NOMO-1 treated with dmso at 0.1 percent for 144 hours (cell line): Measurements from ENCODE around the gene IDH3A.

ENCODE experiments used
- DNase-seq: peaks from one replicate; lab custom pipeline; 2025; ENCODE audit not compliant: unreplicated experiment; lab: John Stamatoyannopoulos, UW

Gene IDH3A

GRCh38 chr15:78164010-78164409, 14.8 kb downstream of the IDH3A start:
- DNase-seq = no peak

GRCh38 chr15:78167227-78167888, 18.2 kb downstream of the IDH3A start:
- no peak for DNase-seq

GRCh38 chr15:78168608-78169007, 19.4 kb downstream of the IDH3A start:
- DNase-seq = no peak

GRCh38 chr15:78170848-78171773, 21.9 kb downstream of the IDH3A start:
- peak; percentile 76 for DNase-seq

- no peak for DNase-seq
Observed at GRCh38 chr15:78171864-78172472, 22.8 kb downstream of the IDH3A start.

GRCh38 chr15:78174401-78174800, 25.2 kb downstream of the IDH3A start:
- no peak for DNase-seq

- DNase-seq = no peak
Observed at GRCh38 chr15:78175330-78175729, 26.2 kb downstream of the IDH3A start.

GRCh38 chr15:78177447-78177873, 28.3 kb downstream of the IDH3A start:
- DNase-seq = no peak

- no peak for DNase-seq
Observed at GRCh38 chr15:78178064-78178463, 28.9 kb downstream of the IDH3A start.

GRCh38 chr15:78179286-78179840, 30.2 kb downstream of the IDH3A start:
- no peak for DNase-seq

GRCh38 chr15:78179906-78180305, 30.7 kb downstream of the IDH3A start:
- DNase-seq = no peak

- no peak for DNase-seq
Observed at GRCh38 chr15:78182336-78182700, 33.2 kb downstream of the IDH3A start.

GRCh38 chr15:78182821-78183220, 33.7 kb downstream of the IDH3A start:
- DNase-seq = no peak

- no peak for DNase-seq
Observed at GRCh38 chr15:78192826-78193594, 43.8 kb downstream of the IDH3A start.

- no peak for DNase-seq
Observed at GRCh38 chr15:78193731-78194567, 44.8 kb downstream of the IDH3A start.

- DNase-seq = no peak
Observed at GRCh38 chr15:78194568-78194925, 45.4 kb downstream of the IDH3A start.

GRCh38 chr15:78195735-78196201, 46.6 kb downstream of the IDH3A start:
- peak; percentile 14 for DNase-seq

- DNase-seq = no peak
Observed at GRCh38 chr15:78197632-78198031, 48.5 kb downstream of the IDH3A start.

- no peak for DNase-seq
Observed at GRCh38 chr15:78200276-78200930, 51.2 kb downstream of the IDH3A start.
